Pancreas (tissue), 10 donors: ENCODE measurements around the gene TMEM212. TPM values are rescaled to one million over a fixed set of nuclear protein-coding genes. Genes with fewer than 3 reads are reported as not detected.

Source experiments
- ATAC-seq, 4 donors: fragments of 200-7000 bp; cut with Tn5 transposase; one replicate each; pipeline versions ENCODE4 v1.8.0 to v1.9.1; 2020; ENCODE audit warnings: mild to moderate bottlenecking in 4 of 4, moderate library complexity in 4 of 4
- DNase-seq, 6 donors: peaks; one replicate each; pipeline ENCODE4 v3.0.0-alpha.2; 2020
- FAIRE-seq: peaks from 2 replicates; lab custom pipeline; 2012; peaks lifted over from hg19 to GRCh38; lab: Jason Lieb, UNC
- H3K27ac ChIP-seq, 4 donors: fragments of 200-600 bp; sonication (generic); 1 replicate in 3 of 4; 2 replicates in 1 of 4; pipeline versions ENCODE4 v1.5.0 to v1.8.0; 2020
- H3K27me3 ChIP-seq, 4 donors: fragments of 200-600 bp; one replicate each; pipeline ENCODE4 v1.8.0; 2021
- H3K36me3 ChIP-seq, 3 donors: fragments of 200-600 bp; sonication (generic) in 1 of 3; one replicate each; pipeline versions ENCODE4 v1.5.0 to v1.8.0; 2020 to 2021
- H3K4me1 ChIP-seq, 3 donors: fragments of 200-600 bp; one replicate each; pipeline ENCODE4 v1.8.0; 2021
- H3K4me3 ChIP-seq, 4 donors: fragments of 200-600 bp; sonication (generic) in 2 of 4; one replicate each; pipeline versions ENCODE4 v1.5.0 to v1.8.0; 2020 to 2021
- H3K9me3 ChIP-seq, 4 donors: fragments of 200-600 bp; one replicate each; pipeline ENCODE4 v1.8.0; 2021
- WGBS, 2 donors: extraction: QIAGEN DNeasy Blood & Tissue Kit; methylation state at CpG; one replicate each; pipeline ENCODE4 v1.1.7; 2013; 5-methylcytosine and 5-hydroxymethylcytosine counted together
- intact Hi-C, 3 donors: fragments of 100-400 bp; cut with DNase I; formaldehyde crosslinking; loops; one replicate each; pipeline versions ENCODE4 v1.11.1 to v1.14.2; 2022
- polyA plus RNA-seq, 2 donors: library from polyadenylated mRNA; stranded (reverse); fragments of 200-250 nt; gene quantifications; one replicate each; pipeline ENCODE4 v1.2.3, GENCODE V29; 2013
- total RNA-seq, 6 donors: library from RNA; stranded (reverse); fragmentation: NEBNext Ultra II Directional in 4 of 6; extraction: Animal tissue kit (Norgen Biotek cat#: 25700) in 4 of 6; gene quantifications; one replicate each; pipeline versions ENCODE4 v1.2.1 to v1.2.4, GENCODE V29; 2021 to 2023
- TF ChIP-seq, protein P1 (sequence below), 4 donors: fragments of 200-600 bp; sonication (generic) in 3 of 4; IDR thresholded peaks; one replicate each; pipeline versions ENCODE4 v1.5.0 to v1.8.0; 2021; ENCODE audit warnings: antibody characterized with exemption in 4 of 4
- donor health status: healthy with polysubstance abuse.
- donor health status: DM: no; HTN: no; CAD: no; lungs with moderate emphysema.
- donor health status: DM: no; HTN: no; CAD: no.
- donor health status: control.
- donor health status: control.
- donor health status: Bipolar disorder and iron deficiency.
- donor health status: DM: yes; HTN: yes; CAD: no.
- donor health status: DM: no; HTN: no; CAD: no.
- donor health status: DM: no; HTN: no; CAD: no.
- donor health status: DM: yes; HTN: yes; CAD: no.

Gene TMEM212
- total and polyA plus RNA-seq, 8 donors: not detected

DNA sequence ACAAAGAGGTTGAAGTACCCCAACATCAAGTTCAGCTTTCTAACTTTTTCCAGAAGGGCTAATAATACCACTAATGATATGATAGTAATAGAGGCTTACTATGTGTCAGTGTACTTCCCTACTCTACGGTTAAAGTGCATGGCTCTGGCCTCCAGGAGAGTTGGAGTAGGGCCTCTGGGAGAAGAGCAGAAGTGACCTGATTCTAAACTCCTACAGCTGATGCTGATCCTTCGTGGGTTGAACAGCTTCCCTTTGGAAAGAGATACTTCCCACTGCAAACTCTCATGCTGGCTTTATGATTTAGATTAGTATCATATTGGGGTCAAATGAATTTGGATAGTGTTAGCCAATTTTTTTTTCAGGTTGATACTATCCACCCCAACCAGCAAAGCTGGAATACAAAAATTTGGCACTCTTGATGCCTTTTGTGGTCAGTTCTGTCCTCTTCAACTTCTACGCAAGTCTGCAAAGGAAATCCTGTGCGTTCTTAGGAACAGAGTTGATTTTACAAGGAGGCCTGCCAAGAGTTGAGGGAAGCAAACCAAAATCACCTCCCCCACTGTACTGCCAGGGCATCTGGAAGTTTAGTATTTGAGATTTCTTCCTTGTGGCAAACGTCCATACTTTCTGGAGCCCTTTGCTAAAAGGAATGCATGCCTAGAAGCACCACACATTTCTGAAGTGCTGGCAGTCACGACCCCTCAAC, 17.8 kb downstream of the TMEM212 start:
- no peaks in the 10 kb centered on the region for H3K36me3 ChIP-seq
- TF ChIP-seq, protein P1, sequence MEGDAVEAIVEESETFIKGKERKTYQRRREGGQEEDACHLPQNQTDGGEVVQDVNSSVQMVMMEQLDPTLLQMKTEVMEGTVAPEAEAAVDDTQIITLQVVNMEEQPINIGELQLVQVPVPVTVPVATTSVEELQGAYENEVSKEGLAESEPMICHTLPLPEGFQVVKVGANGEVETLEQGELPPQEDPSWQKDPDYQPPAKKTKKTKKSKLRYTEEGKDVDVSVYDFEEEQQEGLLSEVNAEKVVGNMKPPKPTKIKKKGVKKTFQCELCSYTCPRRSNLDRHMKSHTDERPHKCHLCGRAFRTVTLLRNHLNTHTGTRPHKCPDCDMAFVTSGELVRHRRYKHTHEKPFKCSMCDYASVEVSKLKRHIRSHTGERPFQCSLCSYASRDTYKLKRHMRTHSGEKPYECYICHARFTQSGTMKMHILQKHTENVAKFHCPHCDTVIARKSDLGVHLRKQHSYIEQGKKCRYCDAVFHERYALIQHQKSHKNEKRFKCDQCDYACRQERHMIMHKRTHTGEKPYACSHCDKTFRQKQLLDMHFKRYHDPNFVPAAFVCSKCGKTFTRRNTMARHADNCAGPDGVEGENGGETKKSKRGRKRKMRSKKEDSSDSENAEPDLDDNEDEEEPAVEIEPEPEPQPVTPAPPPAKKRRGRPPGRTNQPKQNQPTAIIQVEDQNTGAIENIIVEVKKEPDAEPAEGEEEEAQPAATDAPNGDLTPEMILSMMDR (IDR thresholded peaks at IDR 0.05): no peak
- H3K9me3 ChIP-seq: no peaks in the 10 kb centered on the region
- 57 to 62% methylated on average over 6 of the region's 6 CpGs for WGBS, 2 donors
- H3K4me1 ChIP-seq: no peaks in the 10 kb centered on the region
- intact Hi-C loops: no loop called here
- H3K4me3 ChIP-seq: no peak overlapping the region
- no peaks in the 10 kb centered on the region for H3K27me3 ChIP-seq
- DNase-seq: no peak
- FAIRE-seq: no peak
- no peak overlapping the region for H3K27ac ChIP-seq
- peak in 3 of 4 donors; percentile 29 to 66 (median 65) for ATAC-seq

GRCh38 chr3:171862392-171862791, 19.2 kb downstream of the TMEM212 start:
- WGBS, 2 donors: 78 to 93% methylated on average over 2 of the region's 2 CpGs
- ATAC-seq (no peak), DNase-seq (no peak), FAIRE-seq (no peak)
- no peak overlapping the region for H3K27ac ChIP-seq
- no peaks in the 10 kb centered on the region for H3K4me1 ChIP-seq
- no peaks in the 10 kb centered on the region for H3K36me3 ChIP-seq
- intact Hi-C loops: no loop called here
- H3K4me3 ChIP-seq: no peak overlapping the region
- TF ChIP-seq, protein P1 (IDR thresholded peaks at IDR 0.05): no peak
- no peaks in the 10 kb centered on the region for H3K9me3 ChIP-seq
- no peaks in the 10 kb centered on the region for H3K27me3 ChIP-seq

GRCh38 chr3:171862993-171863521, 19.9 kb downstream of the TMEM212 start:
- intact Hi-C loops: no loop called here
- Histone ChIP-seq H3K27me3 (no peaks in the 10 kb centered on the region), H3K4me1 (no peaks in the 10 kb centered on the region), H3K9me3 (no peaks in the 10 kb centered on the region), H3K4me3 (no peak overlapping the region), H3K36me3 (no peaks in the 10 kb centered on the region), H3K27ac (no peak overlapping the region)
- FAIRE-seq: no peak
- 63 to 64% methylated on average over 11 of the region's 11 CpGs for WGBS, 2 donors
- ATAC-seq: no peak
- no peak for DNase-seq
- TF ChIP-seq, protein P1 (IDR thresholded peaks at IDR 0.05): no peak

GRCh38 chr3:171863920-171864319, 20.8 kb downstream of the TMEM212 start:
- Histone ChIP-seq H3K27ac (no peak overlapping the region), H3K36me3 (no peaks in the 10 kb centered on the region), H3K27me3 (no peaks in the 10 kb centered on the region), H3K4me1 (no peaks in the 10 kb centered on the region), H3K9me3 (no peaks in the 10 kb centered on the region), H3K4me3 (no peak overlapping the region)
- intact Hi-C loops: no loop called here
- DNase-seq: no peak
- ATAC-seq: no peak
- no peak for FAIRE-seq
- WGBS, 2 donors: 85 to 88% methylated on average over 3 of the region's 3 CpGs
- TF ChIP-seq, protein P1 (IDR thresholded peaks at IDR 0.05): no peak
